GF-D8 (cell line): Measurements from ENCODE around the gene CFAP46.
"Not testable (repeated sequence)": the region's sequence is repeated elsewhere in the genome, so short reads cannot be mapped to it uniquely, and the experiment has no call there.

Experiments used
- DNase-seq: peaks from one replicate; lab custom pipeline; 2025; lab: John Stamatoyannopoulos, UW

The CFAP46 gene

GRCh38 chr10:132912713-132913558 lies 29.4 kb downstream of the CFAP46 start:
- no peak for DNase-seq

- no peak for DNase-seq
Measured at GRCh38 chr10:132912225-132912712, 30.1 kb downstream of the CFAP46 start.

- no peak for DNase-seq
Measured at GRCh38 chr10:132911786-132912097, 30.6 kb downstream of the CFAP46 start.

- DNase-seq: no peak
Measured at GRCh38 chr10:132910901-132911785, 31.2 kb downstream of the CFAP46 start.

GRCh38 chr10:132910186-132910880 lies 32.0 kb downstream of the CFAP46 start:
- no peak for DNase-seq

GRCh38 chr10:132909491-132910071 lies 32.8 kb downstream of the CFAP46 start:
- no peak for DNase-seq

- no peak for DNase-seq
Measured at GRCh38 chr10:132908621-132909295, 33.6 kb downstream of the CFAP46 start.

GRCh38 chr10:132907821-132908620 lies 34.3 kb downstream of the CFAP46 start:
- no peak for DNase-seq

- no peak for DNase-seq
Measured at GRCh38 chr10:132906836-132907235, 35.5 kb downstream of the CFAP46 start.

GRCh38 chr10:132906106-132906505 lies 36.3 kb downstream of the CFAP46 start:
- DNase-seq: no peak

- no peak for DNase-seq
Measured at GRCh38 chr10:132905661-132906060, 36.7 kb downstream of the CFAP46 start.

GRCh38 chr10:132904814-132905649 lies 37.3 kb downstream of the CFAP46 start:
- no peak for DNase-seq

GRCh38 chr10:132904181-132904813 lies 38.1 kb downstream of the CFAP46 start:
- peak; percentile 2 for DNase-seq

GRCh38 chr10:132902656-132903575 lies 39.5 kb downstream of the CFAP46 start:
- DNase-seq: not testable (repeated sequence)

GRCh38 chr10:132901351-132901750 lies 41.0 kb downstream of the CFAP46 start:
- DNase-seq: no peak

- no peak for DNase-seq
Measured at GRCh38 chr10:132900211-132900756, 42.1 kb downstream of the CFAP46 start.

- DNase-seq: no peak
Measured at GRCh38 chr10:132899751-132900065, 42.7 kb downstream of the CFAP46 start.
